Stimulated activated effector memory CD8-positive, alpha-beta T cell treated with anti-CD3 and anti-CD28 coated beads, Interleukin-12 subunit alpha, Interleukin-12 subunit beta, amount 100 ng/mL, for 72 hours (primary cell): ENCODE results near the gene TJP3.
"Not testable (repeated sequence)": the region's sequence is repeated elsewhere in the genome, so short reads cannot be mapped to it uniquely, and the experiment has no call there.

Source experiments
- ATAC-seq: fragments of 150-1000 bp; cut with Tn5 transposase; 2 replicates; pipeline ENCODE4 v1.10.0; 2021
- DNase-seq, 2 donors: peaks; one replicate each; pipeline ENCODE4 v3.0.0; 2021 to 2022; ENCODE audit warnings: low spot score in 2 of 2
- H3K27ac Mint-ChIP-seq: one replicate; pipeline ENCODE4 v1.8.0; 2022; ENCODE audit warnings: mild to moderate bottlenecking, mixed read lengths
- H3K36me3 Mint-ChIP-seq: one replicate; pipeline ENCODE4 v1.8.0; 2022; ENCODE audit warnings: mild to moderate bottlenecking, mixed read lengths
- H3K4me1 Mint-ChIP-seq: one replicate; pipeline ENCODE4 v1.8.0; 2022; ENCODE audit warnings: mixed read lengths
- H3K4me3 Mint-ChIP-seq: one replicate; pipeline ENCODE4 v1.8.0; 2022; ENCODE audit warnings: mild to moderate bottlenecking, mixed read lengths
- H3K9me3 Mint-ChIP-seq: one replicate; pipeline ENCODE4 v1.8.0; 2022; ENCODE audit warnings: mixed read lengths

Gene TJP3

GRCh38 chr19:3759482-3760254, 51.5 kb downstream of the TJP3 start:
- peaks cover 89% of the 10 kb centered on the region for H3K36me3 Mint-ChIP-seq
- no peaks in the 10 kb centered on the region for H3K9me3 Mint-ChIP-seq
- peaks cover 39% of the 10 kb centered on the region for H3K4me1 Mint-ChIP-seq
- peak overlapping the region; percentile 99 for H3K4me3 Mint-ChIP-seq
- DNase-seq (no peak), ATAC-seq (no peak)
- peak overlapping the region; percentile 99 for H3K27ac Mint-ChIP-seq

- Mint-ChIP-seq H3K36me3 (peaks cover 89% of the 10 kb centered on the region), H3K27ac (peak overlapping the region; percentile 99), H3K9me3 (no peaks in the 10 kb centered on the region), H3K4me3 (peak overlapping the region; percentile 99), H3K4me1 (peaks cover 32% of the 10 kb centered on the region)
- ATAC-seq = no peak
- DNase-seq = no peak
Measured at GRCh38 chr19:3760871-3761361, 52.7 kb downstream of the TJP3 start.

- Mint-ChIP-seq H3K9me3 (no peaks in the 10 kb centered on the region), H3K4me3 (peak within 1 kb of the TSS; percentile 99), H3K36me3 (peaks cover 89% of the 10 kb centered on the region), H3K27ac (peak within 1 kb of the TSS; percentile 99), H3K4me1 (peaks cover 37% of the 10 kb centered on the region)
- peak; percentile 72 for ATAC-seq
- peak; percentile 98 to 99 for DNase-seq
Measured at GRCh38 chr19:3761382-3762129, 53.4 kb downstream of the TJP3 start, which contains the start of gene APBA3. Gene APBA3 (minus strand): TSS chr19:3761692. CDS start chr19:3760264, 1,428 bp downstream.

- Mint-ChIP-seq H3K4me3 (peak overlapping the region; percentile 99), H3K4me1 (peaks cover 42% of the 10 kb centered on the region), H3K9me3 (no peaks in the 10 kb centered on the region), H3K36me3 (peaks cover 87% of the 10 kb centered on the region), H3K27ac (peak overlapping the region; percentile 99)
- no peak for ATAC-seq
- DNase-seq = no peak
Measured at GRCh38 chr19:3762130-3762473, 53.9 kb downstream of the TJP3 start.

GRCh38 chr19:3762501-3763459, 54.6 kb downstream of the TJP3 start, which contains the start of gene MRPL54:
Gene MRPL54 (plus strand): TSS chr19:3762682. CDS start chr19:3762701, 19 bp downstream.
- ATAC-seq (peak; percentile 90), DNase-seq (peak; percentile 99 to 100)
- Mint-ChIP-seq H3K9me3 (no peaks in the 10 kb centered on the region), H3K4me1 (peaks cover 42% of the 10 kb centered on the region), H3K36me3 (peaks cover 83% of the 10 kb centered on the region), H3K4me3 (peak within 1 kb of the TSS; percentile 99), H3K27ac (peak within 1 kb of the TSS; percentile 99)

GRCh38 chr19:3765121-3765520, 56.9 kb downstream of the TJP3 start:
- H3K9me3 Mint-ChIP-seq = no peaks in the 10 kb centered on the region
- H3K4me3 Mint-ChIP-seq = no peak overlapping the region
- ATAC-seq (no peak), DNase-seq (no peak)
- no peak overlapping the region for H3K27ac Mint-ChIP-seq
- peaks cover 79% of the 10 kb centered on the region for H3K36me3 Mint-ChIP-seq
- H3K4me1 Mint-ChIP-seq = peaks cover 37% of the 10 kb centered on the region

GRCh38 chr19:3765757-3766156, 57.6 kb downstream of the TJP3 start:
- Mint-ChIP-seq H3K36me3 (peaks cover 73% of the 10 kb centered on the region), H3K4me1 (peaks cover 35% of the 10 kb centered on the region), H3K27ac (peak overlapping the region; percentile 97)
- not testable (repeated sequence) for H3K9me3 Mint-ChIP-seq, ATAC-seq, H3K4me3 Mint-ChIP-seq, DNase-seq

- ATAC-seq (no peak), DNase-seq (peak in 1 of 2 donors; percentile 66)
- H3K36me3 Mint-ChIP-seq = peaks cover 65% of the 10 kb centered on the region
- peak overlapping the region; percentile 56 for H3K4me3 Mint-ChIP-seq
- H3K27ac Mint-ChIP-seq = peak overlapping the region; percentile 97
- H3K4me1 Mint-ChIP-seq = peaks cover 27% of the 10 kb centered on the region
- H3K9me3 Mint-ChIP-seq = no peaks in the 10 kb centered on the region
Measured at GRCh38 chr19:3766520-3766919, 58.3 kb downstream of the TJP3 start.

- no peak for ATAC-seq
- H3K27ac Mint-ChIP-seq = peak overlapping the region; percentile 97
- DNase-seq = no peak
- H3K4me3 Mint-ChIP-seq = peak overlapping the region; percentile 56
- peaks cover 22% of the 10 kb centered on the region for H3K4me1 Mint-ChIP-seq
- no peaks in the 10 kb centered on the region for H3K9me3 Mint-ChIP-seq
- H3K36me3 Mint-ChIP-seq = peaks cover 60% of the 10 kb centered on the region
Measured at GRCh38 chr19:3767050-3767449, 58.9 kb downstream of the TJP3 start.

- H3K27ac Mint-ChIP-seq = no peak overlapping the region
- DNase-seq = no peak
- ATAC-seq = no peak
- H3K4me1 Mint-ChIP-seq = peaks cover 11% of the 10 kb centered on the region
- H3K4me3 Mint-ChIP-seq = no peak overlapping the region
- H3K9me3 Mint-ChIP-seq = no peaks in the 10 kb centered on the region
- peaks cover 54% of the 10 kb centered on the region for H3K36me3 Mint-ChIP-seq
Measured at GRCh38 chr19:3768015-3768747, 60.0 kb downstream of the TJP3 start.

GRCh38 chr19:3768748-3769099, 60.5 kb downstream of the TJP3 start:
- Mint-ChIP-seq H3K36me3 (peaks cover 53% of the 10 kb centered on the region), H3K4me3 (no peak overlapping the region), H3K4me1 (peaks cover 10% of the 10 kb centered on the region), H3K27ac (peak overlapping the region; percentile 62), H3K9me3 (no peaks in the 10 kb centered on the region)
- DNase-seq = no peak
- no peak for ATAC-seq

GRCh38 chr19:3769494-3769893, 61.3 kb downstream of the TJP3 start:
- Mint-ChIP-seq H3K36me3 (peaks cover 51% of the 10 kb centered on the region), H3K4me3 (no peak overlapping the region), H3K9me3 (no peaks in the 10 kb centered on the region), H3K4me1 (peaks cover 10% of the 10 kb centered on the region), H3K27ac (no peak overlapping the region)
- no peak for DNase-seq
- no peak for ATAC-seq

- Mint-ChIP-seq H3K4me1 (peaks cover 10% of the 10 kb centered on the region), H3K9me3 (no peaks in the 10 kb centered on the region)
Measured at GRCh38 chr19:3770136-3770999, 62.2 kb downstream of the TJP3 start.

More at GRCh38 chr19:3770136-3770999, 62.2 kb downstream of the TJP3 start:
- peaks cover 43% of the 10 kb centered on the region for H3K36me3 Mint-ChIP-seq
- H3K27ac Mint-ChIP-seq = no peak overlapping the region
- H3K4me3 Mint-ChIP-seq = no peak overlapping the region
- ATAC-seq (no peak), DNase-seq (no peak)
